Left lung (tissue), 10 donors: ENCODE measurements around the gene USP6. TPM values are rescaled to one million over a fixed set of nuclear protein-coding genes. Genes with fewer than 3 reads are reported as not detected.

Experiments
- ATAC-seq: fragments of 200-7000 bp; cut with Tn5 transposase; one replicate; pipeline ENCODE4 v1.9.1; 2020; ENCODE audit warnings: moderate library complexity
- DNase-seq, 4 donors: peaks; one replicate each; pipeline ENCODE4 v3.0.0-alpha.2; 2013 to 2020
- H3K27ac ChIP-seq, 2 donors: fragments of 200-600 bp; sonication (generic) in 1 of 2; one replicate each; pipeline versions ENCODE4 v1.5.0 to v1.8.0; 2020 to 2021
- H3K27me3 ChIP-seq, 2 donors: fragments of 200-600 bp; sonication (generic) in 1 of 2; one replicate each; pipeline versions ENCODE4 v1.5.0 to v1.8.0; 2020 to 2021
- H3K36me3 ChIP-seq, 2 donors: fragments of 200-600 bp; sonication (generic) in 1 of 2; one replicate each; pipeline versions ENCODE4 v1.5.0 to v1.8.0; 2020 to 2021
- H3K4me1 ChIP-seq, 2 donors: fragments of 200-600 bp; one replicate each; pipeline ENCODE4 v1.8.0; 2021
- H3K4me3 ChIP-seq, 2 donors: fragments of 200-600 bp; sonication (generic) in 1 of 2; one replicate each; pipeline versions ENCODE4 v1.5.0 to v1.8.0; 2020 to 2021; ENCODE audit warnings: mild to moderate bottlenecking in 1 of 2
- H3K9me3 ChIP-seq, 2 donors: fragments of 200-600 bp; sonication (generic) in 1 of 2; one replicate each; pipeline versions ENCODE4 v1.5.0 to v1.8.0; 2020 to 2021
- intact Hi-C, 2 donors: fragments of 100-400 bp; cut with DNase I; formaldehyde crosslinking; loops; one replicate each; pipeline versions ENCODE4 v1.11.2 to v1.14.2; 2022
- polyA plus RNA-seq, 6 donors: library from polyadenylated mRNA; unstranded; fragments of 120-200 nt; gene quantifications; one replicate each; pipeline ENCODE4 v1.2.1, GENCODE V29; 2013; ENCODE audit not compliant: insufficient read length in 6 of 6
- total RNA-seq, 2 donors: library from RNA; stranded (reverse); fragmentation: NEBNext Ultra II Directional; extraction: Animal tissue kit (Norgen Biotek cat#: 25700); gene quantifications; one replicate each; pipeline ENCODE4 v1.2.1, GENCODE V29; 2021
- TF ChIP-seq, protein P1 (sequence below), 2 donors: fragments of 200-600 bp; sonication (generic) in 1 of 2; IDR thresholded peaks; one replicate each; pipeline versions ENCODE4 v1.5.0 to v1.8.0; 2021; ENCODE audit warnings: antibody characterized with exemption in 2 of 2
- donor health status: DM: no; HTN: yes; CAD: no.
- donor health status: DM: no; HTN: no; CAD: no.

USP6 gene
- total and polyA plus RNA-seq, 8 donors: 0.15 to 16.5 (median 5.8) TPM

DNA sequence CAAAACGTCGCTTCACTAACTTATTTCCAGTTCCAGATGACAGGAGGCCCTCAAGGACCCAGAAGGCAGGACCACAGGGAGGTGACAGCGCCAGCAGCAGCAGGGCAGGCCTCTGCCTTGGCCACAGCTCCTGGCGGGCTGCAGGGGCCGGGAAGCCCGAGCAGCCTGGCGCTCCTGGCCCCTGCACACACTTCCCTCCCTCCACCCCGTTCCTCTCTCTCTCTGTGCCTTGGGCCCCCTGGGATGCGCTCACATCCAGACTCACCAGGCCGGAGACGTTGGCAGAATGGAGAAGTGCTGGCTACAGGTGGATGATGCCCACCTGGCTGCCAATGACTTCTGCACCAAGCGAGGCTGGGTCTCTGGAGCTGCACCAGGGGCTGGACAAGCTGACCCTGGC is 63.2 kb downstream of the USP6 start:
- H3K4me1 ChIP-seq: no peaks in the 10 kb centered on the region
- H3K27ac ChIP-seq: no peak overlapping the region
- ATAC-seq: no peak
- intact Hi-C loops: no loop called here
- no peak for DNase-seq
- no peaks in the 10 kb centered on the region for H3K27me3 ChIP-seq
- TF ChIP-seq, protein P1, sequence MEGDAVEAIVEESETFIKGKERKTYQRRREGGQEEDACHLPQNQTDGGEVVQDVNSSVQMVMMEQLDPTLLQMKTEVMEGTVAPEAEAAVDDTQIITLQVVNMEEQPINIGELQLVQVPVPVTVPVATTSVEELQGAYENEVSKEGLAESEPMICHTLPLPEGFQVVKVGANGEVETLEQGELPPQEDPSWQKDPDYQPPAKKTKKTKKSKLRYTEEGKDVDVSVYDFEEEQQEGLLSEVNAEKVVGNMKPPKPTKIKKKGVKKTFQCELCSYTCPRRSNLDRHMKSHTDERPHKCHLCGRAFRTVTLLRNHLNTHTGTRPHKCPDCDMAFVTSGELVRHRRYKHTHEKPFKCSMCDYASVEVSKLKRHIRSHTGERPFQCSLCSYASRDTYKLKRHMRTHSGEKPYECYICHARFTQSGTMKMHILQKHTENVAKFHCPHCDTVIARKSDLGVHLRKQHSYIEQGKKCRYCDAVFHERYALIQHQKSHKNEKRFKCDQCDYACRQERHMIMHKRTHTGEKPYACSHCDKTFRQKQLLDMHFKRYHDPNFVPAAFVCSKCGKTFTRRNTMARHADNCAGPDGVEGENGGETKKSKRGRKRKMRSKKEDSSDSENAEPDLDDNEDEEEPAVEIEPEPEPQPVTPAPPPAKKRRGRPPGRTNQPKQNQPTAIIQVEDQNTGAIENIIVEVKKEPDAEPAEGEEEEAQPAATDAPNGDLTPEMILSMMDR (IDR thresholded peaks at IDR 0.05): no peak
- H3K36me3 ChIP-seq: peaks cover 0 to 37% of the 10 kb centered on the region in 2 donors
- H3K4me3 ChIP-seq: no peak overlapping the region
- H3K9me3 ChIP-seq: peaks cover 26 to 97% of the 10 kb centered on the region in 2 donors

DNA sequence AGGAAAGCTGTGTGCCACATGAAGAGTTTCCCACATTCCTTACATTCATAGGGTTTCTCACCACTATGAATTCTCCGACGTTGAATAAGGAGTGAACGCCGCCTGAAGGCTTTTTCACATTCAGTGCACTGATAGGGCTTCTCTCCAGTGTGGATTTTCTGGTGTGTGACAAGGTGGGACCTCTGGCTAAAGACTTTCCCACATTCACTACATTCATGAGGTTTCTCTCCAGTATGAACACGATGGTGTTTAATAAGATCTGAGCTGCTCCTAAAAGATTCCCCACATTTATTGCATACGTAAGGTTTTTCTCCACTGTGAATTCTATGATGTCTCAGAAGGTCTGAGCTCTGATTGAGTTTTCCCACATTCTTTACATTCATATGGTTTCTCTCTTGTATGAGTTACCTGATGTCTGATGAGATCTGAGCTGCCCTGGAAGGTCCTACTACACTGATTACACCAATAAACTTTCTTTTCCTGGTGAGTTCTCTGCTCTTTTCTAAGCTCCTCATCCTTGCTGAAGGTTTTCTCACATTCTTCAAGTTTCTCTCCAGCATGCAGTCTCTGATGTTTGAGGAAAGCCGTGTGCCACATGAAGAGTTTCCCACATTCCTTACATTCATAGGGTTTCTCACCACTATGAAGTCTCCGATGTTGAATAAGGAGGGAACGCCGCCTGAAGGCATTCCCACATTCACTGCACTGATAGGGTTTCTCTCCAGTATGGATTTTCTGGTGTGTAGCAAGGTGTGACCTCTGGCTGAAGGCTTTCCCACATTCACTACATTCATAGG is 65.9 kb downstream of the USP6 start:
- ATAC-seq: no peak
- Histone ChIP-seq H3K36me3 (peaks cover 0 to 37% of the 10 kb centered on the region in 2 donors), H3K4me3 (no peak overlapping the region), H3K27me3 (no peaks in the 10 kb centered on the region), H3K27ac (no peak overlapping the region), H3K4me1 (no peaks in the 10 kb centered on the region), H3K9me3 (peaks cover 26 to 100% of the 10 kb centered on the region in 2 donors)
- intact Hi-C loops: no loop called here
- no peak for DNase-seq
- TF ChIP-seq, protein P1 (IDR thresholded peaks at IDR 0.05): no peak

DNA sequence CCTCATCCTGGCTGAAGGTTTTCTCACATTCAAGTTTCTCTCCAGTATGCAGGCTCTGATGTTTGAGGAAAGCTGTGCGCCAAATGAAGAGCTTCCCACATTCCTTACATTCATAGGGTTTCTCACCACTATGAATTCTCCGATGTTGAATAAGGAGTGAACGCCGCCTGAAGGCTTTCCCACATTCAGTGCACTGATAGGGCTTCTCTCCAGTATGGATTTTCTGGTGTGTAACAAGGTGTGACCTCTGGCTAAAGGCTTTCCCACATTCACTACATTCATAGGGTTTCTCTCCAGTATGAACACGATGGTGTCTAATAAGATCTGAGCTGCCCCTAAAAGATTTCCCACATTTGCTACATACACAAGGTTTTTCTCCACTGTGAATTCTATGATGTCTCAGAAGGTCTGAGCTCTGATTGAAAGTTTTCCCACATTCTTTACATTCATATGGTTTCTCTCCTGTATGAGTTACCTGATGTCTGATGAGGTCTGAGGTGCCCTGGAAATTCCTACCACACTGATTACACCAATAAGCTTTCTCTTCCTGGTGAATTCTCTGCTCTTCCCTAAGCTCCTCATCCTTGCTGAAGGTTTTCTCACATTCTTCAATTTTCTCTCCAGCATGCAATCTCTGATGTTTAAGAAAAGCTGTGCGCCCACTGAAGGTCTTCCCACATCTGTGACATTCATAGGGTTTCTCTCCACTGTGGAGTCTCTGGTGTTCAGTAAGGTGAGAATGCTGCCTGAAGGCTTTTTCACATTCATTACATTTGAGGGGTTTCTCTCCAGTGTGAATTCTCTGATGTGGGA is 67.0 kb downstream of the USP6 start:
- ATAC-seq (no peak), DNase-seq (no peak)
- intact Hi-C loops: no loop called here
- Histone ChIP-seq H3K4me3 (no peak overlapping the region), H3K27me3 (no peaks in the 10 kb centered on the region), H3K9me3 (peaks cover 26 to 100% of the 10 kb centered on the region in 2 donors), H3K4me1 (no peaks in the 10 kb centered on the region), H3K27ac (no peak overlapping the region), H3K36me3 (peaks cover 0 to 39% of the 10 kb centered on the region in 2 donors)
- TF ChIP-seq, protein P1 (IDR thresholded peaks at IDR 0.05): no peak

DNA sequence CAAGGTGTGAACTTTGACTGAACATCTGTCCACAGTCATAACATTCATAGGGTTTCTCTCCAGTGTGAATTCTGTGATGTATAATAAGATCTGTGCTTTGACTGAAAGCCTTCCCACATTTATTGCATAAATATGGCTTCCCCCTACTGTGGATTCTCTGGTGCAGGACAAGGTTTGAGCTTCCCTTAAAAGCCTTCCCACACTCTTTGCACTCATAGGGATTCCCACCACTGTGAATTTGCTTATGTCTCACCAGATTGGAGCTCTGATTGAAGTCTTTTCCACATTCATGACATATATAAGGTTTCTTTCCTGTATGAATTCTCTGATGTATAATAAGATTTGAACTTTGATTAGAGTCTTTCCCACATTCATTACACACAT is 67.6 kb downstream of the USP6 start:
- ATAC-seq (no peak), DNase-seq (no peak)
- TF ChIP-seq, protein P1 (IDR thresholded peaks at IDR 0.05): no peak
- Histone ChIP-seq H3K36me3 (peaks cover 0 to 41% of the 10 kb centered on the region in 2 donors), H3K9me3 (peaks cover 26 to 100% of the 10 kb centered on the region in 2 donors), H3K27ac (no peak overlapping the region), H3K4me3 (no peak overlapping the region), H3K27me3 (no peaks in the 10 kb centered on the region), H3K4me1 (no peaks in the 10 kb centered on the region)
- intact Hi-C loops: no loop called here

DNA sequence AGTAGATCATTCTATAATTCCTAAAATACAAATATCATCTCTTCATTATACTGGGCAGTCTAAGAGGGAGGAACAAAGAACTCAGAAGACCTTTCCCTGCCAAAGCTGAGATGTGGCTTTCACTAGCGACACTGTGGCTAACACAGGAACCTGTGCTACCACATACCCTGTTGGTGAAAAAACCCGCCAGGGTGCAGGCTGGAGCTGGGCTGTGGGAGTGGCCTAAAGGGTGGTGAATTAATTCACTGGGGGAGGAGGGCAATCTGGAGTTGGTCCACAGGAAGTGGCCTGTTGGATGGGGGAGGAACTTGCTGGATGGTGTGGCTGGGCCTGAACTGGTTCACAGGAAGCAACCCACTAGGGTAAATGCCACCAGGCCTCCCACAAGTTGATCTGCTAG is 68.5 kb downstream of the USP6 start:
- peaks cover 0 to 50% of the 10 kb centered on the region in 2 donors for H3K36me3 ChIP-seq
- no peak overlapping the region for H3K4me3 ChIP-seq
- intact Hi-C loops: no loop called here
- H3K27ac ChIP-seq: no peak overlapping the region
- no peak for ATAC-seq
- no peaks in the 10 kb centered on the region for H3K27me3 ChIP-seq
- H3K4me1 ChIP-seq: no peaks in the 10 kb centered on the region
- TF ChIP-seq, protein P1 (IDR thresholded peaks at IDR 0.05): no peak
- no peak for DNase-seq
- peaks cover 20 to 100% of the 10 kb centered on the region in 2 donors for H3K9me3 ChIP-seq
